ENCODE results near the gene THY1.
A peak's percentile ranks its signal among the peaks of the same experiment; 100 is the strongest.
"Not testable (repeated sequence)": the region's sequence is repeated elsewhere in the genome, so short reads cannot be mapped to it uniquely, and the experiment has no call there.

Gene THY1

DNA sequence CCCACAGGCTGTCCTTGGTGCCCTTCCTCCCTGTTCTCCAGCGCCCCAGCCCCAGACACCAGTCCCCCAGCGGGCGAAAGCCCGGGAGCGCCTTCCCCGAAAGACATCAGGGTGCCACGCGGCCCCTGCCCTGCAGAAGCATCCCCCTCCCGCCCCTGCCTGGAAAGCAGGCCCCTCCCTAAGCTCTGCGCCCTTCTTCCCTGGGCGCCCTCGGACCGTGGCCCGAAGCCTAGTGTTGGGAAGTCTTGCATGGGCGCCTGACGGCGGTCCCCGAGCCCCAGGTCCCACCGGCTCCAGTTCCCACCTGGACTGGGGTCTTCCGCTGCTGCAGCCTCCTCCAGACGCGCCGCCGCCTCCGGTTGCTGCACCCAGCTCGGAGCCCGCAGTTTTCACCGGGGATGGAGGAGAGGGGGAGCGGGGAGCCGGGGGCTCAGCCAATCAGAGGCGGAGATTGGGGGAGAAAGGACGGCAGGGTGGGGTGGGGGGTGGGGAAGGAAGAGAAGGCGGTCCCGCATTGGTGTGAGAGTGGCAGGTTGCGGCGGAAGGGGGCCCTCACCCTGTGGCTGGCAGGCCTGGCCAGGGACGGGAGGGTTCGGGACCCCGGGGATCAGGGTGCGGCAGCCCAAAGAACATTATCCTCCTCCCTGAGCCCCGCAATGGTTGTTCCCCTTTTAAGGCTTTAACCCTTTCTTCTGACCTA is at the start of gene THY1:
Gene THY1, minus strand, starts transcription at position 364 of the 700 bp plus-strand sequence. CDS start 2,267 bp downstream, outside the sequence.
- no peak for ATAC-seq
- Mint-ChIP-seq H3K27ac (no peak within 1 kb of the TSS), H3K4me3 (peak within 1 kb of the TSS; percentile 17), H3K27me3 (peaks cover 46% of the 10 kb centered on the region), H3K4me1 (peaks cover 19% of the 10 kb centered on the region), H3K9me3 (no peaks in the 10 kb centered on the region), H3K36me3 (ENCODE audit: low read depth) (no peaks in the 10 kb centered on the region)
- DNase-seq: no peak

DNA sequence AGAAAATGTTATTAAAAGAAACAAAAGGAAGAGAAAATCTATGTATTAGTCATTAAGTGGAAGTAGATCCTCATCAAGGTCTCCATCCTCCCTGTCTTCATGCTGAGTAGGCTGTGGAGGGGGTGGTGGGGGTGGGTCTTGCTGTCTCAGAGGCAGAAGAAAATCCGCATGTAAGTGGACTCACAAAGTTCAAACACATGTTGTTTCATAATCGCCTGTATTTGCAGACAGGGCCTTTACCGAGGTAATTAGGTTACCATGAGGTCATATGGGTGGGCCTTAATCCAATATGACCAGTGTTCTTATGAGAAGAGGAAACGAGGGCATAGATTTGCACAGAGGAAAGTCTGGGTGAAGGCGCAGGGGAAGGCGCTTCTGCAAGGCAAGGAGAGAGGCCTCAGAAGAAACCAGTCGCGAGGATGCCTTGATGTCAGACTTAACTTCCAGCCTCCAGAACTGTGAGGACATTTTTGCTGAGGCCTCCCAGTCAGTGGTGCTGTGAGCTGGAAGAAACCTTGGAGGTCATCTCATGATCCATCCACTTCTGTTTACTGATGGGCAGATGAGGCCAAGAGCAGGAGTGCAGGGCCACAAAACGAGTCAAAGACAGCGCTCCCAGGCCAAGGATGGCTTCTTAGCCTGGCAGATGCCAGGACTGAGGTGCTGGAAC is 49.3 kb upstream of the THY1 start:
- Mint-ChIP-seq H3K36me3 (ENCODE audit: low read depth) (no peaks in the 10 kb centered on the region), H3K4me1 (peaks cover 1% of the 10 kb centered on the region), H3K4me3 (no peak overlapping the region), H3K9me3 (peaks cover 9% of the 10 kb centered on the region), H3K27me3 (peaks cover 24% of the 10 kb centered on the region), H3K27ac (no peak overlapping the region)
- no peak for DNase-seq
- no peak for ATAC-seq

DNA sequence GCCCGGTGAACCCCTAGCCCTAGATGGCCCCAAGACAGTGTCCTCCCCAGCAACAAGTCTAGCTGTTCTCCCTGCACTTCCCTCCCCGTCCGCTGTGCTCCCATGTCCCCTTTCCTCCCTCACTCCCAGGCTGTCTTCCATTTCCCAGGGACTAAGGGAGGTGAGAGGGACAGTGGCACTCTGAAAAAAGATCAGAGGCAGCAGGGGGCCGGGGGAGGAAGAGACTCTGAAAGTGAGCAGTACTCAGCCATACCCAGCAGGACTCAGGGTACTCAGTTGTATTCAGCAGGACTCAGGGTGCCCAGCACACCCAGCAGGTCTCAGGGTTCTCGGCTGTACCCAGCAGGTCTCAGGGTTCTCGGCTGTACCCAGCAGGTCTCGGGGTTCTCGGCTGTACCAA is 48.4 kb upstream of the THY1 start:
- no peak for ATAC-seq
- no peak for DNase-seq
- no peaks in the 10 kb centered on the region for H3K36me3 Mint-ChIP-seq (ENCODE audit: low read depth)
- no peak overlapping the region for H3K4me3 Mint-ChIP-seq
- peaks cover 18% of the 10 kb centered on the region for H3K9me3 Mint-ChIP-seq
- H3K4me1 Mint-ChIP-seq: peaks cover 1% of the 10 kb centered on the region
- no peak overlapping the region for H3K27ac Mint-ChIP-seq
- H3K27me3 Mint-ChIP-seq: peaks cover 29% of the 10 kb centered on the region

DNA sequence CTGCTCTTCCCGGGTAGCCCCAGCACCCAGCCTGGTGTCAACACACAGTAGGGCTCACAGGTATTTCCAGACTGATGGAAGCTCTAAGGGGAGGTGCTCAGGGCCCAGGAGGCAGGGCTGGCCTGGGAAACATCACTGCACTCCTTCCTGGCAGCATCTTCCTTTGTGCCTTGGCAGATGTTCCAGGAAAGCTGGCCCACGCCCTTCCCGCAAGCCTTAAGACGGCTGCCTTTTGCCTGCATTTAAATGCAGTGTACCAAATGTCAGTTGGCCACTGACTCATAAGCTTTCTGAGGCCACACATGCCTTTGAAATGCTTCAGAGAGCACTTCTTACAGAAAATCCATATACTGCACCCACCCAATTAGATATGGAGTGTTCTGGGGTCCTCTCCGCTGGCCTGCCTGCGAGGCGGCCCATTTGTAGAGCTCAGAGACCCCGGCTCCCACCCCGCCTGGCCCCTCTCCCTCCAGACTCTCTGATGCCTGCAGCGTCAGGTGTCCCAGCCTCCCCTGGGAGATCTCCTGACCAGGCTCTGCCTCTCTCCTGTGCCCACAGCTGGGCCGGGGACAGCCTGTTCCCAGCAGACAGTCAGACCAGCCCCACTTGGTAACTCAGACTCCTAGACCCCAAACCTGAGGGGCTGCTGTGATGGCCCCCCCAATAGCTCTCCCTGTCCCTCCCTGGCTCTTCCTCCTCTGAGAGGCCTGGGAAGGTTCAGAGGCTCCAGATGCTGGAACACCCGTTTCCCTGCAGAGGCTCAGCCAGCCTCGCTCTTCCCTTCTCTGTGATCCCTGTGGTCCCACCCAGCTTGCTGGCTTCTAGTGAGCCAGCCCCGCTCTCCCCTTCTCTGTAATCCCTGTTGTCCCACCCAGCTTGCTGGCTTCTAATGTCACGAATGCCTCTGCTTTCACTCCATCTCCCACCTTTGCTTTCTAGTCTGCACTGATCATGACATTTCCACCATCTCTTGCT is 47.6 kb upstream of the THY1 start:
- Mint-ChIP-seq H3K9me3 (peaks cover 21% of the 10 kb centered on the region), H3K36me3 (ENCODE audit: low read depth) (peaks cover 3% of the 10 kb centered on the region), H3K27me3 (peaks cover 29% of the 10 kb centered on the region), H3K4me3 (no peak overlapping the region), H3K27ac (no peak overlapping the region), H3K4me1 (peaks cover 1% of the 10 kb centered on the region)
- ATAC-seq (no peak), DNase-seq (no peak)

DNA sequence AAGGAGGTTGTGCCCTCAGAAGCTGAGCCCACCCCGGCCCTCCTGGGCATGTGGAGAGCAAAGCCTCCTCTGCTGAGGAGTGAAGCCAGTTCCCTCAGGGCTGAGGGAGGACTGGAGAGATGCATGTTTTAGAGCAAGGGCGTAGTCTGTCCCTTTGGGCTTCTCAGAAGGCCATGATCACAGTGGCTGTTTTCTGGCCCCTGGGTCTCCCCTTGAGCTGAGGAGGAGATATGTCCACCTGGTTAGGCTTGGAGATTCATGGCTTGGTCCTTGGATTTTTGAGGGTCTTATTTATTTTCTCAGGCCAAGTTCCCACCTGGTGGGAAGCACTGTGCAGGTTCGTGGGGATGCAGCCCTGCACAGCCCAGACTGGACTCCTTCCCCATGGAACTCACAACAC is 46.5 kb upstream of the THY1 start:
- peaks cover 28% of the 10 kb centered on the region for H3K9me3 Mint-ChIP-seq
- peaks cover 38% of the 10 kb centered on the region for H3K27me3 Mint-ChIP-seq
- ATAC-seq (no peak), DNase-seq (no peak)
- H3K4me1 Mint-ChIP-seq: no peaks in the 10 kb centered on the region
- no peak overlapping the region for H3K27ac Mint-ChIP-seq
- H3K4me3 Mint-ChIP-seq: no peak overlapping the region
- H3K36me3 Mint-ChIP-seq (ENCODE audit: low read depth): peaks cover 3% of the 10 kb centered on the region

DNA sequence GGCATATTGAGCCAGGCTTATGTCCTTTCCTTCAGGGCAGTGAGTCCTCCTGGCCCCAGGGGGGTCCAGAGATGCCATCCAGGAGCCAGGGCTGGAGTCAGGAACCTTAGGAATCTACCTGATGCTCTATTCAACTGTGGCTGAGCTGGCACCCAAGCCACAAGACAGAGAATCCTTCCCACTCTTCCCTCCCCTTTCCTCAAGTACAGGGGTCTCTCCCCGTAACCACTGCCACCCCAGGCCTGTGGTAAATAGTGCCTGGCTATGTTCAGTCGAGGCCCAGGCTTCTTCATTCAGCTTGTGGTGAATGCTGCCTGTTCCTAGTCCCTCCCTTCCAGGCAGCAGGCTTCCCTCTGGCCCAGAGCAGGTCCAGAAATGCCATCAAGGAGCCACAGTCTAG is 45.5 kb upstream of the THY1 start:
- H3K27me3 Mint-ChIP-seq: peaks cover 46% of the 10 kb centered on the region
- peaks cover 3% of the 10 kb centered on the region for H3K36me3 Mint-ChIP-seq (ENCODE audit: low read depth)
- no peak for DNase-seq

DNA sequence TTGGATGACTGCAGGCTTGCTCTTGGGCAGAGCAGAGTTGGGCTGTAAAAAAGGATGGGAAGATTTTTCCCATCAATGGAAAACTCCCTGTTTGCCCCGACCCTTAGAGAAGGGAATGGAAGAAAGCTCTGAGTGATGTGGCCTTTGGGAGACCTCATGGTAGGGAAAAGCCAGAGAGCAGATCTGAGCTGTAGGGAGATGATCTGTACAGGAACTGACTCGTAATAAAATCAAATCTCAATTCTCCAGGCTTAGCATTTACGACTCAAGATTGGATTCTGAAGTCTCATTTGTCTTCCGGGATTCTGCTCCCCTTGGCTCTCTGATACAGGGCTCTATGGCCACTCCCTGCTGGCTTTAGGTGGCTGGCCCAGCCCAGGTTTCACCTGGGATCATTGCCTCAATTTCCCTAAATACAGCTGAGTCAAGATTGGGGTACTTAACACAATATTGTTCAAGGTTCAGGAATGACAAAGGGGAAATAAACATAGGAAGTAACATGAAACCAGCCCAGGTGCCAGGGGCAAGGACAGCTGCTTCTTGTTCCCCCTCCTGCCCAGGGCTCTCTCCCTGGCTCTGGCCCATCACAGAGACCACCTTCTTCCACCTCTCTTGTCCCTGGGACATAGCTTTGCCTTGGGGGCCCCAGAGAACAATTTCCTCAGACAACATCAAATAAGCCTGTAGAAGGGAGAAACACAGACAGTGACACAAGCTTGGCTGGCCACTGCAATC is 38.4 kb upstream of the THY1 start:
- Mint-ChIP-seq H3K9me3 (peaks cover 15% of the 10 kb centered on the region), H3K27ac (no peak overlapping the region), H3K27me3 (peaks cover 38% of the 10 kb centered on the region), H3K36me3 (ENCODE audit: low read depth) (peaks cover 3% of the 10 kb centered on the region), H3K4me1 (no peaks in the 10 kb centered on the region), H3K4me3 (no peak overlapping the region)
- ATAC-seq (no peak), DNase-seq (no peak)

More for the DNA sequence above, 45.5 kb upstream of the THY1 start:
- Mint-ChIP-seq H3K27ac (no peak overlapping the region), H3K4me3 (no peak overlapping the region), H3K9me3 (peaks cover 32% of the 10 kb centered on the region), H3K4me1 (no peaks in the 10 kb centered on the region)
- ATAC-seq: no peak

DNA sequence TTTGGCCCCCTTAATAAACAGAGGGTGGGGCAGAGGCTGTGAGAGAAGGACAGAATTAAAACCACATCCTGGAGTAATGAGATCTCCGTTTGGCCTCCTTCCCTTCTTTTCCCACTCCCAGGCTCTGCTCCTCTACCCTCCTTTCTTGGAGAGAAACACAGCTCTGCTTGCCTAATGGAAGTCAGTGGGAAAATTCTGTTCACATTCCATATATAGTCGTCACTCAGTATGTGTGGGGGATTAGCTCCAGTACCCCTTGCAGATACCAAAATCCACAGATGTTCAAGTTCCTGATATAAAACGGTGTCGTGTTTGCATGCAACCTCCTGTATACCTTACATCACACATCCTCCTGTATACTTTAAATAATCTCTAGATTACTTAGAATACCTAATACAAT is 37.6 kb upstream of the THY1 start:
- H3K27me3 Mint-ChIP-seq: peaks cover 34% of the 10 kb centered on the region
- no peaks in the 10 kb centered on the region for H3K36me3 Mint-ChIP-seq (ENCODE audit: low read depth)
- no peak overlapping the region for H3K27ac Mint-ChIP-seq
- H3K4me3 Mint-ChIP-seq: no peak overlapping the region
- peaks cover 11% of the 10 kb centered on the region for H3K9me3 Mint-ChIP-seq
- DNase-seq (no peak), ATAC-seq (no peak)
- no peaks in the 10 kb centered on the region for H3K4me1 Mint-ChIP-seq

DNA sequence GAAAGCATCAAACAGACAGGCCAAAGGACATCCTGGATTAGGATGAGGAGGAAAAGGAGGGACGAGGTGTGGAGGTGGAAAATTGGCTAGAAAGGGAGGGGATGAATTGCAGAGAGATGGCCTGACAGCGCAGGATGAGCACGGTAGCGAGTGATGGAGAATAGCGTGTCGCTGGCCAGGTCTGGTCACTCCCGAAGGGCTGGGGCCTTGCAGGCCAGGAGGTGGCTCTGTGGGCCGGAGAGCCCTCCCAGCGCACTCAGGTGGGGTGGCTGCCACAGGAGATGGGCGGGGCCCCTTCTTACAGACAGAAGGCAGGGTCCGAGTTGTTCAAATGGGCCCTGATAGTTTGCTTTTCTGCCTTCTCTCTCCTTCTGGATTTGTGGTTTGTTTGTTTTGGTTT is 37.1 kb upstream of the THY1 start:
- Mint-ChIP-seq H3K27ac (no peak overlapping the region), H3K9me3 (peaks cover 7% of the 10 kb centered on the region), H3K4me1 (no peaks in the 10 kb centered on the region), H3K27me3 (peaks cover 30% of the 10 kb centered on the region), H3K36me3 (ENCODE audit: low read depth) (no peaks in the 10 kb centered on the region), H3K4me3 (no peak overlapping the region)
- no peak for ATAC-seq
- no peak for DNase-seq

DNA sequence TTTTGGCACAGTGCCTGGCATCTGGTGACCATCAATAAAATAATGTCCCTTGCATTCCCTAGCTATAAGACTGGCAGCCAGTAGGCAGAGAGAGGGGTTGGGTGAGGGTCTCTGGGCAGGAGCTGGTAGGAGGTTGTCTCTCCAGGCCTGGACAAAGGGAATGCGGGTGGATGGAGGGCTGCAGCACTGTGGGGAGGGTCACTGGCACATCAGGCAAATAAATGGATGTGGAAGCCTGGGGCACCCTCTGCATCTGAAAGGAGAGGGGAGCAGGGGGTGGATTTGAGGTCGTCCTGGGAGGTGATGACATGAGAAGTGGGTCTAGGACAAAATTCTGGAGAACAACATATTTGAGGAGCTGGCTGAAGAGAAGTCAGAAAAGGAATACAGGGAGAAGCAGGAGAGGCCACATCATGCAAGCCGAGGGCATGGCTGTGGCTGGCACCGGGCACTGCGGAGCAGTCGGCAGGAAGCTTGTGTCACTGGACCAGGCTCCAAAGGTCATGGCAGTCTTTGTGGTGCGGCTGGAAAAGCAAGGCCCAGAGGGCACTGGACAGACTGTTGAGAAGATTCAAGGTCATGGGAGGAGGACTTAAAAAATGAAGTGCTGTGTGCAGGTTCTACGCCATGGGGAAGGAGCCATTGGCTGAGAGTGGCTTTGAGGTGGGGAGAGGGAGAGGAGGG is 36.5 kb upstream of the THY1 start:
- Mint-ChIP-seq H3K27ac (no peak overlapping the region), H3K4me3 (no peak overlapping the region), H3K27me3 (peaks cover 24% of the 10 kb centered on the region), H3K4me1 (no peaks in the 10 kb centered on the region), H3K9me3 (peaks cover 3% of the 10 kb centered on the region), H3K36me3 (ENCODE audit: low read depth) (no peaks in the 10 kb centered on the region)
- no peak for ATAC-seq
- no peak for DNase-seq

DNA sequence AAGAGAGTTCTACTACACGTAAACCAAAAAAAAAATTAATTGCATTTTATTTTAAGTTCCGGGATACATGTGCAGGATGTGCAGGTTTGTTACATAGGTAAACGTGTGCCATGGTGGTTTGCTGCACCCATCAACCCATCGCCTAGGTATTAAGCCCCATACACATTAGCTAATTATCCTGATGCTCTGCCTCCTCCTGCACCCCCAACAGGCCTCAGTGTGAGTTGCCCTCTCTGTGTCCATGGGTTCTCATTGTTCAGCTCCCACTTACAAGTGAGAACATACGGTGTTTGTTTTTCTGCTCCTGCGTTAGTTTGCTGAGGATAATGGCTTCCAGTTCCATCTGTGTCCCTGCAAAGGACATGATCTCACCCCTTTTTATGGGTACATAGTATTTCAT is 32.7 kb upstream of the THY1 start:
- H3K4me3 Mint-ChIP-seq; DNase-seq; H3K36me3 Mint-ChIP-seq (ENCODE audit: low read depth); H3K4me1 Mint-ChIP-seq; ATAC-seq; H3K27ac Mint-ChIP-seq; H3K9me3 Mint-ChIP-seq: not testable (repeated sequence)
- H3K27me3 Mint-ChIP-seq: peaks cover 27% of the 10 kb centered on the region

DNA sequence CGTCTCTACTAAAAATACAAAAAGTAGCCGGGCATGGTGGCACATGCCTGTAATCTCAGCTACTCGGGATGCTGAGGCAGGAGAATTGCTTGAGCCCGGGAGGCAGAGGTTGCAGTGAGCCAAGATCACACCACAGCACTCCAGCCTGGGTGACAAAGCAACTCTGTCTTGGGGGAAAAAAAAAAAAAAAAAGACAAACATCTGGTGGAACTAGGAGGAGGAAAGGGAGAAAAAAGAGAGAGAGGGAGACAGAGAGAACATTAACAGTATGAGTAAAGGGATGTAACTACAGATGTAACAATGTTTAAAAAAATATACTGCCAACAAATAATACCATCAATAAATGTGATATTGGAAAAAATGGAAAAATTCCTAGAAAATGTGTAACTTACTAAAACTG is 32.3 kb upstream of the THY1 start:
- H3K4me1 Mint-ChIP-seq; DNase-seq; H3K9me3 Mint-ChIP-seq; H3K27ac Mint-ChIP-seq; H3K4me3 Mint-ChIP-seq; H3K36me3 Mint-ChIP-seq (ENCODE audit: low read depth); ATAC-seq: not testable (repeated sequence)
- peaks cover 28% of the 10 kb centered on the region for H3K27me3 Mint-ChIP-seq

DNA sequence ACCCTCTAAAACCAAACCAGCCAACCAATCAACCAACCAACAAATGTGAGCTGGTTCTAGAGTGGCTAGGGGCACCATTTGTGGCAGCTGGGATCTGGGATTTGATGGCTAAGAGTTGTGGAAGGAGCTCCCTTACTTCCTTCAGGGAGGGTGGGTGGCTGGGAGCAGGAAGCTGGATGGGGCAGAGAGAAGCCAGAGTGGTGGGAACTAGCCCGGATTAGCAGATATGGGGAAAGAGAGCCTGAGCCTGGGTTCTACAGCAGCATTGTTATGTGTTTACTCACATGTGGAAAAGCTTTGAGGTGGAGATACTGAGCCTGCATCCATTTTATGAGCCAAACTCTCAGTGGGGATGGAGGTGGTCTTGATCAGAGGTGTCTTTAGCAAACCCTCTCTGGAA is 30.9 kb upstream of the THY1 start:
- Mint-ChIP-seq H3K4me1 (no peaks in the 10 kb centered on the region), H3K27ac (no peak overlapping the region), H3K36me3 (ENCODE audit: low read depth) (no peaks in the 10 kb centered on the region), H3K9me3 (no peaks in the 10 kb centered on the region), H3K4me3 (no peak overlapping the region), H3K27me3 (peaks cover 23% of the 10 kb centered on the region)
- ATAC-seq (no peak), DNase-seq (no peak)
